Tibial nerve (tissue), 4 donors: ENCODE data around the gene CLEC2D. TPM values are rescaled to one million over a fixed set of nuclear protein-coding genes. Genes with fewer than 3 reads are reported as not detected.

ENCODE experiments used
- DNase-seq, 2 donors: peaks; one replicate each; pipeline ENCODE4 v3.0.0-alpha.2; 2019; ENCODE audit warnings: low spot score in 2 of 2
- H3K27ac ChIP-seq, 4 donors: fragments of 200-600 bp; sonication (generic) in 3 of 4; one replicate each; pipeline ENCODE4 v1.5.1; 2017 to 2019; ENCODE audit warnings: mild to moderate bottlenecking in 1 of 4
- H3K27me3 ChIP-seq, 2 donors: fragments of 200-600 bp; sonication (generic) in 1 of 2; one replicate each; pipeline versions ENCODE4 v1.5.1 to v1.6.0; 2017 to 2019
- H3K36me3 ChIP-seq, 3 donors: fragments of 200-600 bp; sonication (generic); one replicate each; pipeline ENCODE4 v1.5.1; 2018 to 2019
- H3K4me1 ChIP-seq, 4 donors: fragments of 200-600 bp; sonication (generic) in 3 of 4; one replicate each; pipeline ENCODE4 v1.5.1; 2017 to 2019
- H3K4me3 ChIP-seq, 4 donors: fragments of 200-600 bp; sonication (generic) in 3 of 4; one replicate each; pipeline ENCODE4 v1.5.1; 2017 to 2019; ENCODE audit warnings: mild to moderate bottlenecking in 1 of 4, moderate library complexity in 1 of 4
- H3K9me3 ChIP-seq, 4 donors: fragments of 200-600 bp; sonication (generic) in 3 of 4; one replicate each; pipeline ENCODE4 v1.5.1; 2017 to 2019
- EP300 ChIP-seq, 2 donors: sonication (generic); formaldehyde crosslinking; IDR thresholded peaks; one replicate each; pipeline ENCODE4 v1.6.1; 2017; ENCODE audit warnings: antibody characterized with exemption in 2 of 2, mild to moderate bottlenecking in 1 of 2
- POLR2A ChIP-seq, 2 donors: fragments of 450-650 bp; IDR thresholded peaks; one replicate each; pipeline ENCODE4 v1.6.1; 2017; ENCODE audit warnings: antibody characterized with exemption in 2 of 2, mild to moderate bottlenecking in 2 of 2, moderate library complexity in 2 of 2
- WGBS, 2 donors: methylation state at CpG; one replicate each; pipeline ENCODE4 v1.1.5; 2018; 5-methylcytosine and 5-hydroxymethylcytosine counted together
- small RNA-seq: library from RNA; depleted of rRNA; stranded (forward); fragments of <200 nt; gene quantifications from one replicate; pipeline ENCODE3, GENCODE V24; 2016
- total RNA-seq, 4 donors: library from RNA; depleted of rRNA; stranded (reverse); fragments of >200 nt; gene quantifications; one replicate each; pipeline ENCODE4 v1.1.0, GENCODE V29; 2016
- TF ChIP-seq, protein P1 (sequence below), 5 experiments: fragments of 200-600 bp in 3 of 5; fragments of 450-650 bp in 2 of 5; sonication (generic) in 3 of 5; IDR thresholded peaks; one replicate each; pipeline ENCODE4 v1.5.1; 2016 to 2019; ENCODE audit warnings: antibody characterized with exemption in 5 of 5, mild to moderate bottlenecking in 3 of 5, moderate library complexity in 2 of 5

Gene CLEC2D
- total RNA-seq, 4 donors from 2014 or later = 9.6 to 19.0 (median 13.2) TPM

DNA sequence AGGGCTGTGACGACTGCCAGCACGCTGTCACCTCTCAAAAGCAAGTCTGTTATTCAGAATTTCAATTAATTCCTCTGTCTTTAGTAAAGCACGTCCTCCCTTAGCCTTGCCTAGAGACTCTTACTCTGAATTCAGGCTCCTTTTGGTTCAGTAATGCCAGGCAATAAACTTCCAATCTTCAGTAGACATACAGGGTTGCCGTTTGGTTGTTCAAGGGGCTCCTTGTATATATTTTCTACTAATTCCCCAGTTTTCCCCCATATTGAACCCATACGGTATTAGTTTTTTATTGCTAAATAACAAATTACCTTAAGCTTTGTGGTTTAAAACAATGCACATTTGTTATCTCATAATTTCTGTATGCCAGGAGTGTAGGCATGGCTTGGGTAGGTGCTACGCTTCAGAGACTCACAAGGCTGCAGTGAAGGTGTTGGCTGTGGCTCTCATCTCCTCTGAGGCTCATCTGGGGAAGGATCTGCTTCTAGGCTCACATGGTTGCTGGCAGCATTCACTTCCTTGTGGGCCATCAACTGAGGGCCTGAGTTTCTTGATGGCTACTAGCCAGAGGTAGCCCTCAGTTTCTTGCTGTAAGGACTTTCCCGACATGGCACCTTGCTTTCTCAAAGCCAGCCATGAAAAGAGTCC, 70.7 kb downstream of the CLEC2D start:
- no peak for DNase-seq
- Histone ChIP-seq H3K27me3 (no peaks in the 10 kb centered on the region), H3K27ac (peak overlapping the region in 1 of 4 donors; percentile 70), H3K4me1 (peaks cover 0 to 8% (median 0%) of the 10 kb centered on the region in 4 donors), H3K4me3 (peak overlapping the region in 3 of 4 donors; percentile 11 to 40 (median 40)), H3K36me3 (no peaks in the 10 kb centered on the region), H3K9me3 (no peaks in the 10 kb centered on the region)
- TF ChIP-seq, protein P1, sequence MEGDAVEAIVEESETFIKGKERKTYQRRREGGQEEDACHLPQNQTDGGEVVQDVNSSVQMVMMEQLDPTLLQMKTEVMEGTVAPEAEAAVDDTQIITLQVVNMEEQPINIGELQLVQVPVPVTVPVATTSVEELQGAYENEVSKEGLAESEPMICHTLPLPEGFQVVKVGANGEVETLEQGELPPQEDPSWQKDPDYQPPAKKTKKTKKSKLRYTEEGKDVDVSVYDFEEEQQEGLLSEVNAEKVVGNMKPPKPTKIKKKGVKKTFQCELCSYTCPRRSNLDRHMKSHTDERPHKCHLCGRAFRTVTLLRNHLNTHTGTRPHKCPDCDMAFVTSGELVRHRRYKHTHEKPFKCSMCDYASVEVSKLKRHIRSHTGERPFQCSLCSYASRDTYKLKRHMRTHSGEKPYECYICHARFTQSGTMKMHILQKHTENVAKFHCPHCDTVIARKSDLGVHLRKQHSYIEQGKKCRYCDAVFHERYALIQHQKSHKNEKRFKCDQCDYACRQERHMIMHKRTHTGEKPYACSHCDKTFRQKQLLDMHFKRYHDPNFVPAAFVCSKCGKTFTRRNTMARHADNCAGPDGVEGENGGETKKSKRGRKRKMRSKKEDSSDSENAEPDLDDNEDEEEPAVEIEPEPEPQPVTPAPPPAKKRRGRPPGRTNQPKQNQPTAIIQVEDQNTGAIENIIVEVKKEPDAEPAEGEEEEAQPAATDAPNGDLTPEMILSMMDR (IDR thresholded peaks at IDR 0.05) = no peak
- no peak for TF ChIP-seq EP300 (IDR thresholded peaks at IDR 0.05)
- no peak for TF ChIP-seq POLR2A (IDR thresholded peaks at IDR 0.05)
- WGBS, 2 donors = 67 to 76% methylated on average over 7 of the region's 7 CpGs

DNA sequence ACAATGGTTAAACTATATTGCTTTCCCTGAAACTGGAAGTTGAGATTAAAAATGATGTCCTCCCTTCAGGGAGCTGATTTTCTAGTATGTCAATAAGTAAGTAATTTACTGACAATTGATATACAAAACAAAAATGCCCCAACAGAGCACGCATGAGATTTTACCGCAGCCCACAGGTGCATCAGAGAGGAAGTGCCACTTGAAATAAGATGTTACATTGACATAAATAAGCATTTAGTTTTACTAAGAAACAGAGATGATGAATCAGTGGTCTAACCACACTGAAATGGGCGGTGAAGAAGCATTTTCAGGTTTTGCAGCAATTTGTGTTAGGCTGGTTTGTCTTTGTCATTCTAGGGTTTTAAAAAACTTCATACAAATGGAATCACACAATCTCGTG, 72.2 kb downstream of the CLEC2D start:
- 76 to 90% methylated on average over 4 of the region's 4 CpGs for WGBS, 2 donors
- Histone ChIP-seq H3K27me3 (no peaks in the 10 kb centered on the region), H3K36me3 (no peaks in the 10 kb centered on the region), H3K4me3 (no peak overlapping the region), H3K9me3 (no peaks in the 10 kb centered on the region), H3K4me1 (peaks cover 0 to 8% (median 0%) of the 10 kb centered on the region in 4 donors), H3K27ac (peak overlapping the region in 1 of 4 donors; percentile 48)
- DNase-seq = no peak
- TF ChIP-seq EP300 (IDR thresholded peaks at IDR 0.05) = no peak
- TF ChIP-seq POLR2A (IDR thresholded peaks at IDR 0.05) = no peak
- TF ChIP-seq, protein P1 (IDR thresholded peaks at IDR 0.05) = no peak

DNA sequence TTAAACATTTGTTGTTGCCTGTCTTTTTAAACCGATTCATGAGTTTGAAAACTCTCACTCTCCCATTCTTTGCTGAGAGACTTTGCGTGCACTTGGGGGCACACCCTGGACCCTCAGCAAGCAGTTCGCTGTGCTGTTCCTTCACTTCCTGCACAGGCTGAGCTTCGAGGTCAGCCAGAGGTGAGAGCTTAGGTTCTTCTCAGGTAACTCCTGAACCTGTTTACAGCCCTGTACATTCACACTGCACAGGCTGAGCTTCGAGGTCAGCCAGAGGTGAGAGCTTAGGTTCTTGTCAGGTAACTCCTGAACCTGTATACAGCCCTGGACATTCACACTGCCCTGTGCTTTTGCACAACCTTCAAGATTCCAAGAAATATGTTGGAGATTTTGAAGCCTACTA, 73.1 kb downstream of the CLEC2D start:
- Histone ChIP-seq H3K36me3 (no peaks in the 10 kb centered on the region), H3K4me1 (peaks cover 0 to 5% (median 0%) of the 10 kb centered on the region in 4 donors), H3K27me3 (no peaks in the 10 kb centered on the region), H3K4me3 (no peak overlapping the region), H3K27ac (peak overlapping the region in 1 of 4 donors; percentile 48), H3K9me3 (no peaks in the 10 kb centered on the region)
- TF ChIP-seq EP300 (IDR thresholded peaks at IDR 0.05) = no peak
- TF ChIP-seq, protein P1 (IDR thresholded peaks at IDR 0.05) = no peak
- TF ChIP-seq POLR2A (IDR thresholded peaks at IDR 0.05) = no peak
- no peak for DNase-seq
- WGBS, 2 donors = 65 to 67% methylated on average over 5 of the region's 5 CpGs

DNA sequence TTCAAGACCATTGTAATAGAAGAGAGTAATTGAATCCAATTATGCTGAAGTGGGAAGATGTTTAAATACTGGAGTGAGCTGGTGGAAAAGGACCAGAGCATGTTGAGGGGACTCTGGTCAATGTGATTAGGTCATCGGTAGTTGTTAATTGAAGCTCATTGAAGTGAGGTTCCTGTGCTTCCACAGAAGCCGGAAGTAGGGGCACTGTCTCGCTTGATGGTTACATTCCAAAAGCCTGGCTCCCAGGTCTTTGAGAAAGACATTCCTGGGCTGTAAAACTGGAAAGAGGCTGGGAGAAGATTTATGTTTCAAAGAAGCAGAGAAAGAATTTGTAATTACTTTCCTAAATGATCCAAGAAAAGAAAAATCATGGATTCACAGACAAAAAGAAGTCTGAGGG, 75.7 kb downstream of the CLEC2D start:
- Histone ChIP-seq H3K9me3 (no peaks in the 10 kb centered on the region), H3K27me3 (no peaks in the 10 kb centered on the region), H3K4me1 (peaks cover 0 to 4% (median under 1%) of the 10 kb centered on the region in 4 donors), H3K27ac (no peak overlapping the region), H3K4me3 (no peak overlapping the region), H3K36me3 (no peaks in the 10 kb centered on the region)
- DNase-seq = no peak
- 46 to 52% methylated on average over 3 of the region's 3 CpGs for WGBS, 2 donors
- TF ChIP-seq, protein P1 (IDR thresholded peaks at IDR 0.05) = no peak
- no peak for TF ChIP-seq EP300 (IDR thresholded peaks at IDR 0.05)
- no peak for TF ChIP-seq POLR2A (IDR thresholded peaks at IDR 0.05)

Small RNA genes lying within 50 kb of the gene (small RNA-seq; reads per million reads assigned to genes)
- not detected for gene AC010186.4
- not detected for gene RNU6-700P

Other genes with a start within 250 kb of the CLEC2D start
- under 1 TPM in 2 of 4 donors, not detected in 2; 0.59 to 0.84 TPM for gene KLRB1, start 61.8 kb upstream of the CLEC2D start, total RNA-seq
- not detected for gene CLECL1, start 63.4 kb downstream of the CLEC2D start, total RNA-seq
- gene CD69, start 91.2 kb downstream of the CLEC2D start, total RNA-seq = 10 to 100 TPM in 1 of 4 donors, 1 to 10 TPM in 3; 4.2 to 13.5 (median 7.4) TPM
- gene KLRF1, start 157.8 kb downstream of the CLEC2D start, total RNA-seq = 1 to 10 TPM in 1 of 4 donors, under 1 TPM in 1, not detected in 2; 0.78 to 1.7 TPM
- gene CLEC2B, start 199.6 kb downstream of the CLEC2D start, total RNA-seq = 10 to 100 TPM; 15.3 to 40.4 (median 22.7) TPM
- not detected for gene KLRF2, start 211.8 kb downstream of the CLEC2D start, total RNA-seq